CD4-positive, alpha-beta T cell treated with Interferon alpha-2 for 1 hour (primary cell): Measurements from ENCODE around the gene ACAA2.
A peak's percentile ranks its signal among the peaks of the same experiment; 100 is the strongest.
"Not testable (repeated sequence)": the region's sequence is repeated elsewhere in the genome, so short reads cannot be mapped to it uniquely, and the experiment has no call there.

ENCODE experiments used
- DNase-seq, 2 donors: peaks; one replicate each; pipeline ENCODE4 v3.0.0-alpha.2; 2020 to 2022

ACAA2 gene

GRCh38 chr18:49808553-49809191 lies 4.7 kb downstream of the ACAA2 start:
- not testable (repeated sequence) for DNase-seq

GRCh38 chr18:49804096-49804495 lies 9.2 kb downstream of the ACAA2 start:
- no peak for DNase-seq

- no peak for DNase-seq
Observed at GRCh38 chr18:49802623-49803022, 10.7 kb downstream of the ACAA2 start.

GRCh38 chr18:49800491-49800890 lies 12.8 kb downstream of the ACAA2 start:
- DNase-seq: not testable (repeated sequence)

- not testable (repeated sequence) for DNase-seq
Observed at GRCh38 chr18:49799806-49800205, 13.5 kb downstream of the ACAA2 start.

GRCh38 chr18:49798001-49798400 lies 15.3 kb downstream of the ACAA2 start:
- no peak for DNase-seq

- DNase-seq: no peak
Observed at GRCh38 chr18:49795612-49796552, 17.5 kb downstream of the ACAA2 start.

GRCh38 chr18:49794743-49795142 lies 18.6 kb downstream of the ACAA2 start:
- no peak for DNase-seq

- DNase-seq: not testable (repeated sequence)
Observed at GRCh38 chr18:49789560-49790134, 23.7 kb downstream of the ACAA2 start.

GRCh38 chr18:49788327-49788898 lies 24.9 kb downstream of the ACAA2 start:
- peak in 1 of 2 donors; percentile 27 for DNase-seq

- peak in 1 of 2 donors; percentile 53 for DNase-seq
Observed at GRCh38 chr18:49786019-49786720, 27.2 kb downstream of the ACAA2 start.

GRCh38 chr18:49784427-49785185 lies 28.7 kb downstream of the ACAA2 start:
- no peak for DNase-seq

- not testable (repeated sequence) for DNase-seq
Observed at GRCh38 chr18:49783631-49784030, 29.7 kb downstream of the ACAA2 start.

GRCh38 chr18:49778826-49779465 lies 34.4 kb downstream of the ACAA2 start:
- DNase-seq: no peak

- no peak for DNase-seq
Observed at GRCh38 chr18:49769047-49769728, 44.1 kb downstream of the ACAA2 start.

- DNase-seq: no peak
Observed at GRCh38 chr18:49768051-49768391, 45.3 kb downstream of the ACAA2 start.

GRCh38 chr18:49767111-49768050 lies 46.0 kb downstream of the ACAA2 start:
- DNase-seq: no peak

- no peak for DNase-seq
Observed at GRCh38 chr18:49766646-49767045, 46.7 kb downstream of the ACAA2 start.

- DNase-seq: no peak
Observed at GRCh38 chr18:49764032-49764431, 49.3 kb downstream of the ACAA2 start.

GRCh38 chr18:49763590-49763989 lies 49.7 kb downstream of the ACAA2 start:
- no peak for DNase-seq
